K562 treated with DMSO at 1 percent for 24 hours (cell line): ENCODE measurements around the gene CHM. TPM values are rescaled to one million over a fixed set of nuclear protein-coding genes. Genes with fewer than 3 reads are reported as not detected.

Experiments used
- total RNA-seq: library from RNA; unstranded; fragments of 300-600 nt; gene quantifications from 2 replicates; pipeline ENCODE4 v1.2.3, GENCODE V29; 2022; ENCODE audit warnings: low read depth; ENCODE audit not compliant: insufficient read depth

The CHM gene
- 4.2 and 6.4 TPM in 2 replicates for total RNA-seq

GRCh38 chrX:86047174-86047935 lies at the start of gene CHM:
TSS of gene CHM (minus strand) at chrX:86047558. CDS start at chrX:86047532, 26 bp downstream.

Other genes with a start within 250 kb of the CHM start
- not detected in 2 replicates for gene DACH2, start 100.9 kb upstream of the CHM start, total RNA-seq